Keratinocyte (primary cell): ENCODE results near the gene FMN2. TPM values are rescaled to one million over a fixed set of nuclear protein-coding genes. Genes with fewer than 3 reads are reported as not detected.

Source experiments
- DNase-seq: peaks from one replicate; pipeline ENCODE4 v3.0.0-alpha.2; 2011; ENCODE audit warnings: low read depth, missing footprints, low spot score
- FAIRE-seq: peaks from 2 replicates; lab custom pipeline; 2011; peaks lifted over from hg19 to GRCh38; lab: Jason Lieb, UNC
- H2AFZ ChIP-seq: 2 replicates; pipeline ENCODE4 v1.6.0; 2012; ENCODE audit warnings: low read length, control low read depth, inconsistent platforms; ENCODE audit not compliant: control insufficient read depth
- H3K27ac ChIP-seq: 2 replicates; pipeline ENCODE4 v1.5.1; 2011; ENCODE audit warnings: low read length; ENCODE audit not compliant: control insufficient read depth, insufficient read depth
- H3K27me3 ChIP-seq: 3 replicates; pipeline ENCODE4 v1.6.0; 2011; ENCODE audit warnings: low read length; ENCODE audit not compliant: control insufficient read depth, insufficient read depth; ENCODE audit errors: extremely low read depth
- H3K36me3 ChIP-seq, 2 experiments: 2 replicates in 1 of 2; 3 replicates in 1 of 2; pipeline ENCODE4 v1.5.1; 2011; ENCODE audit warnings: low read length in 2 of 2, mild to moderate bottlenecking in 1 of 2; ENCODE audit not compliant: control insufficient read depth in 2 of 2, insufficient read depth in 2 of 2; ENCODE audit errors: extremely low read depth in 1 of 2
- H3K4me1 ChIP-seq: 3 replicates; pipeline ENCODE4 v1.5.1; 2011; ENCODE audit warnings: low read length; ENCODE audit not compliant: control insufficient read depth, insufficient read depth; ENCODE audit errors: extremely low read depth
- H3K4me2 ChIP-seq: 3 replicates; pipeline ENCODE4 v1.6.0; 2011; ENCODE audit warnings: low read depth, low read length; ENCODE audit not compliant: control insufficient read depth, insufficient read depth; ENCODE audit errors: extremely low read depth
- H3K4me3 ChIP-seq, 3 experiments: fragments of 200-600 bp in 1 of 3; sonication (generic) in 1 of 3; 2 replicates in 2 of 3; 3 replicates in 1 of 3; pipeline ENCODE4 v1.5.1; 2011 to 2016; ENCODE audit warnings: low read length in 3 of 3, mild to moderate bottlenecking in 3 of 3, control low read depth in 2 of 3, inconsistent platforms in 1 of 3, low read depth in 1 of 3, mixed read lengths in 1 of 3, mixed run types in 1 of 3, moderate library complexity in 1 of 3; ENCODE audit not compliant: control insufficient read depth in 2 of 3, insufficient read depth in 2 of 3; ENCODE audit errors: extremely low read depth in 1 of 3
- H3K79me2 ChIP-seq: 2 replicates; pipeline ENCODE4 v1.6.0; 2012; ENCODE audit warnings: low read length; ENCODE audit not compliant: control insufficient read depth, insufficient read depth
- H3K9ac ChIP-seq: 3 replicates; pipeline ENCODE4 v1.6.0; 2011; ENCODE audit warnings: low read length; ENCODE audit not compliant: control insufficient read depth, insufficient read depth; ENCODE audit errors: extremely low read depth
- H3K9me1 ChIP-seq: 3 replicates; pipeline ENCODE4 v1.6.0; 2011; ENCODE audit warnings: low read length; ENCODE audit not compliant: control insufficient read depth, insufficient read depth; ENCODE audit errors: extremely low read depth
- H3K9me3 ChIP-seq: 2 replicates; pipeline ENCODE4 v1.5.1; 2012; ENCODE audit warnings: low read depth, low read length; ENCODE audit not compliant: control insufficient read depth
- H4K20me1 ChIP-seq: 3 replicates; pipeline ENCODE4 v1.6.0; 2011; ENCODE audit warnings: low read length; ENCODE audit not compliant: control insufficient read depth, insufficient read depth; ENCODE audit errors: extremely low read depth
- EZH2 ChIP-seq: IDR thresholded peaks from one replicate; pipeline ENCODE4 v1.6.1; 2012; ENCODE audit warnings: inconsistent platforms, mild to moderate bottlenecking, low read length, moderate library complexity
- dilution Hi-C: fragments of 300-500 bp; cut with MboI; formaldehyde crosslinking; loops from one replicate; pipeline ENCODE4 v1.7.0; 2020; ENCODE audit warnings: low sequenced_read_pairs; ENCODE audit not compliant: extremely low pct_ligation_motif_present
- polyA plus RNA-seq, 5 experiments: library from polyadenylated mRNA; depleted of rRNA in 3 of 5; stranded (reverse) in 3 of 5; stranded (forward) in 1 of 5; unstranded in 1 of 5; fragments of >200 nt; gene quantifications; 1 replicate in 1 of 5; 2 replicates in 3 of 5; 3 replicates in 1 of 5; pipeline versions ENCODE4 v1.2.1 to v1.2.3, GENCODE V29; 2011 to 2012; ENCODE audit warnings: missing spikeins in 2 of 5, low read depth in 1 of 5, low replicate concordance in 1 of 5
- TF ChIP-seq, protein P1 (sequence below), 3 experiments: IDR thresholded peaks in 1 of 3; conservative IDR thresholded peaks in 1 of 3; optimal IDR thresholded peaks in 1 of 3; 2 replicates in 2 of 3; 3 replicates in 1 of 3; pipeline versions ENCODE3 to v1.5.1; 2011; ENCODE audit warnings: low read length in 3 of 3, mild to moderate bottlenecking in 3 of 3, moderate library complexity in 2 of 3, control low read depth in 1 of 3, inconsistent platforms in 1 of 3; ENCODE audit not compliant: insufficient read depth in 2 of 3; ENCODE audit errors: extremely low read depth in 1 of 3

Gene FMN2
- polyA plus RNA-seq, 1 donor (not counting 4 experiments of a cell fraction or from before 2014, with no cell fraction given), result not detected

DNA sequence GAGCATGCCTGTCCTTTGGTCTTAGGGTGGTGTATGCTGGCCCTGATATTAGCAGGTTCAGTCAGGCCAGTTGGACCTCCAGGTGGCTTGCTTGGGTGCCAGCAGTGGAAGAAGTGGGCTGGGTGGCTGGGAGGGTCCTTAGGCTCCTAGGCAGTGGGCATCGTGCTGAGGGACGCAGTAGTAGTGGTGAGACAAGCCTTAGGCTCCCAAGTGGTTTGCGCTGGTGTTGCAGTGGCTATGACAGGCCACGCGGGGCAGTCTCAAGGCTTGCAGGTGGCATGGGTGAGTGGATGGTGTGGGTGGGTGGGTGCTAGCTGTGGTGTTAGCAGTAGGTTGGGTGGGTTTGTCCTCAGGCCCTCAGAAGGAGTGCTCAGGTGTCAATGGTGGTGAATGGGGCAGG, 162.3 kb downstream of the FMN2 start:
- no peak for TF ChIP-seq EZH2
- TF ChIP-seq, protein P1, sequence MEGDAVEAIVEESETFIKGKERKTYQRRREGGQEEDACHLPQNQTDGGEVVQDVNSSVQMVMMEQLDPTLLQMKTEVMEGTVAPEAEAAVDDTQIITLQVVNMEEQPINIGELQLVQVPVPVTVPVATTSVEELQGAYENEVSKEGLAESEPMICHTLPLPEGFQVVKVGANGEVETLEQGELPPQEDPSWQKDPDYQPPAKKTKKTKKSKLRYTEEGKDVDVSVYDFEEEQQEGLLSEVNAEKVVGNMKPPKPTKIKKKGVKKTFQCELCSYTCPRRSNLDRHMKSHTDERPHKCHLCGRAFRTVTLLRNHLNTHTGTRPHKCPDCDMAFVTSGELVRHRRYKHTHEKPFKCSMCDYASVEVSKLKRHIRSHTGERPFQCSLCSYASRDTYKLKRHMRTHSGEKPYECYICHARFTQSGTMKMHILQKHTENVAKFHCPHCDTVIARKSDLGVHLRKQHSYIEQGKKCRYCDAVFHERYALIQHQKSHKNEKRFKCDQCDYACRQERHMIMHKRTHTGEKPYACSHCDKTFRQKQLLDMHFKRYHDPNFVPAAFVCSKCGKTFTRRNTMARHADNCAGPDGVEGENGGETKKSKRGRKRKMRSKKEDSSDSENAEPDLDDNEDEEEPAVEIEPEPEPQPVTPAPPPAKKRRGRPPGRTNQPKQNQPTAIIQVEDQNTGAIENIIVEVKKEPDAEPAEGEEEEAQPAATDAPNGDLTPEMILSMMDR (optimal IDR thresholded peaks at IDR 0.05 in 1 of 3, IDR thresholded peaks at IDR 0.05 in 1 of 3, conservative IDR thresholded peaks at IDR 0.05 in 1 of 3; ENCODE audit: extremely low read depth in 1 of 3, insufficient read depth in 2 of 3, low read length in 3 of 3), result no peak
- H3K27me3 ChIP-seq, result no peaks in the 10 kb centered on the region
- DNase-seq (no peak), FAIRE-seq (no peak)
- H3K4me1 ChIP-seq, result no peaks in the 10 kb centered on the region
- H3K27ac ChIP-seq, result no peak overlapping the region
- peaks cover 5% of the 10 kb centered on the region for H3K9me3 ChIP-seq
- H3K9me1 ChIP-seq, result no peaks in the 10 kb centered on the region
- H2AFZ ChIP-seq, result no peak overlapping the region
- no peaks in the 10 kb centered on the region for H4K20me1 ChIP-seq
- H3K79me2 ChIP-seq, result no peaks in the 10 kb centered on the region
- no peak overlapping the region for H3K9ac ChIP-seq
- H3K4me3 ChIP-seq, result no peak overlapping the region
- dilution Hi-C loops, result no loop called here
- no peak overlapping the region for H3K4me2 ChIP-seq
- no peaks in the 10 kb centered on the region for H3K36me3 ChIP-seq

DNA sequence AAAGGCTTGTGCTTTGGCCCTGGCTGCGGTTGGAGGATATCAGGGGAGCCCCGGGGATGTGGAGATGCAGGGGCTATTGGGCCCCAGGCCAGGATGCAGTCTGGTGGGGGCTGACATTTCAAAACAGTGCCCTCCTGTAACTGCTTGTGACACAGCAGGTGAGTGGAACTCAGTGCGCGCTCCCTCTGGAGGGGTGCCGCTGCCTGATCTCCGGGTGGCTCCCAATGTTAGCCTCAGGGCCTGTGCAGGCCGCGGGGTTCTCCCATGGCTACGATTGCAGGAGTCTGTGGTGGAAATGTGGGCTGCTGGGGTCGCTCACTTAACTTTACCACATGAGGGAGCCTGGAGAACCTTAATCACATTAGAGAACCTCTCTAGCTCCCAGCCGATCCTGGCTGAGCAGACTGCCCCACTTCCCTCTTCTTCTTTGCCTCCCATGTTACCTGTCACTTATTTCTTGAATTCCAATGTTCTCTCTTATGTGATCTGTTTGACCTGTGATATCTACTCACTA, 163.2 kb downstream of the FMN2 start:
- Histone ChIP-seq H3K4me2 (no peak overlapping the region), H3K9ac (no peak overlapping the region), H3K9me3 (peaks cover 5% of the 10 kb centered on the region), H3K36me3 (no peaks in the 10 kb centered on the region), H3K79me2 (no peaks in the 10 kb centered on the region), H4K20me1 (no peaks in the 10 kb centered on the region), H3K27ac (no peak overlapping the region), H3K4me3 (no peak overlapping the region), H3K4me1 (no peaks in the 10 kb centered on the region), H2AFZ (no peak overlapping the region), H3K27me3 (no peaks in the 10 kb centered on the region), H3K9me1 (no peaks in the 10 kb centered on the region)
- dilution Hi-C loops, result no loop called here
- TF ChIP-seq, protein P1 (optimal IDR thresholded peaks at IDR 0.05 in 1 of 3, IDR thresholded peaks at IDR 0.05 in 1 of 3, conservative IDR thresholded peaks at IDR 0.05 in 1 of 3; ENCODE audit: extremely low read depth in 1 of 3, insufficient read depth in 2 of 3, low read length in 3 of 3), result no peak
- TF ChIP-seq EZH2, result no peak
- DNase-seq, result no peak
- FAIRE-seq, result no peak
